Liver (tissue), 9 donors: ENCODE data around the gene CELSR1. TPM values are rescaled to one million over a fixed set of nuclear protein-coding genes. Genes with fewer than 3 reads are reported as not detected.

Experiments
- DNase-seq: peaks from one replicate; pipeline ENCODE4 v3.0.0-alpha.2; 2017; ENCODE audit warnings: low spot score
- H3K27ac ChIP-seq, 2 donors: one replicate each; pipeline ENCODE4 v1.7.0; 2013; ENCODE audit warnings: inconsistent platforms in 2 of 2, low read length in 2 of 2, control low read depth in 1 of 2, low read depth in 1 of 2, mild to moderate bottlenecking in 1 of 2
- H3K27me3 ChIP-seq, 4 donors: one replicate each; pipeline versions ENCODE4 v1.6.1 to v1.7.0; 2013; ENCODE audit warnings: low read length in 3 of 4, inconsistent platforms in 1 of 4, mild to moderate bottlenecking in 1 of 4, moderate library complexity in 1 of 4; ENCODE audit not compliant: control insufficient read depth in 4 of 4, insufficient read depth in 4 of 4
- H3K36me3 ChIP-seq, 4 donors: one replicate each; pipeline versions ENCODE4 v1.6.1 to v1.7.0; 2013; ENCODE audit warnings: low read length in 3 of 4, mild to moderate bottlenecking in 3 of 4, low read depth in 1 of 4, moderate library complexity in 1 of 4; ENCODE audit not compliant: control insufficient read depth in 4 of 4, insufficient read depth in 3 of 4
- H3K4me1 ChIP-seq, 4 donors: one replicate each; pipeline versions ENCODE4 v1.6.1 to v1.7.0; 2013; ENCODE audit warnings: low read length in 3 of 4, mild to moderate bottlenecking in 3 of 4, moderate library complexity in 1 of 4; ENCODE audit not compliant: control insufficient read depth in 4 of 4, insufficient read depth in 4 of 4
- H3K4me3 ChIP-seq, 3 donors: one replicate each; pipeline versions ENCODE4 v1.6.1 to v1.7.0; 2013; ENCODE audit warnings: low read length in 3 of 3, control low read depth in 1 of 3, low read depth in 1 of 3, mild to moderate bottlenecking in 1 of 3
- H3K9ac ChIP-seq, 2 donors: one replicate each; pipeline ENCODE4 v1.7.0; 2013; ENCODE audit warnings: low read length in 2 of 2, mild to moderate bottlenecking in 2 of 2, moderate library complexity in 2 of 2, control low read depth in 1 of 2, low read depth in 1 of 2
- H3K9me3 ChIP-seq, 4 donors: one replicate each; pipeline versions ENCODE4 v1.6.1 to v1.7.0; 2013; ENCODE audit warnings: low read length in 3 of 4; ENCODE audit not compliant: control insufficient read depth in 4 of 4
- CTCF ChIP-seq: fragments of 150-350 bp; IDR thresholded peaks from 2 replicates; pipeline ENCODE4 v1.5.1; 2017; ENCODE audit warnings: improper control_type of control experiment, low read depth, low read length; ENCODE audit not compliant: missing input control
- EGR1 ChIP-seq, 2 donors: IDR thresholded peaks; 2 replicates each; pipeline ENCODE4 v1.6.1; 2016 to 2018; ENCODE audit warnings: antibody characterized with exemption in 2 of 2, low read depth in 2 of 2
- FOXA1 ChIP-seq: IDR thresholded peaks from 2 replicates; pipeline ENCODE4 v1.6.1; 2016; ENCODE audit warnings: antibody characterized with exemption
- FOXA2 ChIP-seq: IDR thresholded peaks from 2 replicates; pipeline ENCODE4 v1.6.1; 2016; ENCODE audit warnings: antibody characterized with exemption
- GABPA ChIP-seq, 2 donors: IDR thresholded peaks in 1 of 2; conservative IDR thresholded peaks in 1 of 2; 2 replicates each; pipeline ENCODE4 v1.6.1; 2016; ENCODE audit warnings: antibody characterized with exemption in 2 of 2, mild to moderate bottlenecking in 1 of 2, moderate library complexity in 1 of 2
- HNF4A ChIP-seq, 2 donors: conservative IDR thresholded peaks; 2 replicates each; pipeline ENCODE4 v1.6.1; 2016; ENCODE audit warnings: antibody characterized with exemption in 2 of 2, mild to moderate bottlenecking in 2 of 2
- HNF4G ChIP-seq: IDR thresholded peaks from 2 replicates; pipeline ENCODE4 v1.6.1; 2016; ENCODE audit warnings: antibody characterized with exemption
- JUND ChIP-seq, 2 donors: IDR thresholded peaks; 2 replicates each; pipeline ENCODE4 v1.6.1; 2016; ENCODE audit warnings: antibody characterized with exemption in 2 of 2
- NR2F2 ChIP-seq: IDR thresholded peaks from 2 replicates; pipeline ENCODE4 v1.6.1; 2016; ENCODE audit warnings: antibody characterized with exemption
- RAD21 ChIP-seq, 2 donors: IDR thresholded peaks; 2 replicates each; pipeline ENCODE4 v1.6.1; 2016; ENCODE audit warnings: antibody characterized with exemption in 2 of 2, mild to moderate bottlenecking in 2 of 2
- RXRA ChIP-seq, 2 donors: IDR thresholded peaks; 2 replicates each; pipeline ENCODE4 v1.6.1; 2017 to 2018; ENCODE audit warnings: antibody characterized with exemption in 2 of 2, mild to moderate bottlenecking in 1 of 2
- SP1 ChIP-seq: IDR thresholded peaks from 2 replicates; pipeline ENCODE4 v1.6.1; 2018; ENCODE audit warnings: antibody characterized with exemption, mild to moderate bottlenecking
- TAF1 ChIP-seq: conservative IDR thresholded peaks from 2 replicates; pipeline ENCODE4 v1.6.1; 2016; ENCODE audit warnings: antibody characterized with exemption, mild to moderate bottlenecking
- YY1 ChIP-seq: IDR thresholded peaks from 2 replicates; pipeline ENCODE4 v1.6.1; 2016; ENCODE audit warnings: antibody characterized with exemption, mild to moderate bottlenecking
- WGBS: extraction: QIAGEN DNeasy Blood & Tissue Kit; methylation state at CpG from one replicate; pipeline ENCODE4 v1.1.7; 2013; 5-methylcytosine and 5-hydroxymethylcytosine counted together
- polyA plus RNA-seq, 2 donors: library from polyadenylated mRNA; stranded (reverse) in 1 of 2; unstranded in 1 of 2; fragments of 200-250 nt in 1 of 2; fragments of >200 nt in 1 of 2; fragmentation: Nextera tagmentation in 1 of 2; extraction: Ambion mirVana in 1 of 2; gene quantifications; one replicate each; pipeline versions ENCODE4 v1.2.1 to v1.2.3, GENCODE V29; 2013 to 2015
- total RNA-seq, 2 donors: library from RNA; depleted of rRNA; stranded (reverse); fragments of >200 nt; gene quantifications; one replicate each; pipeline ENCODE4 v1.2.3, GENCODE V29; 2014
- TF ChIP-seq, protein P1 (sequence below): IDR thresholded peaks from 2 replicates; pipeline ENCODE4 v1.6.1; 2016; ENCODE audit warnings: antibody characterized with exemption
- TF ChIP-seq, protein P2 (sequence below): IDR thresholded peaks from 2 replicates; pipeline ENCODE4 v1.6.1; 2016; ENCODE audit warnings: antibody characterized with exemption
- TF ChIP-seq, protein P3 (sequence below): IDR thresholded peaks from 2 replicates; pipeline ENCODE4 v1.6.1; 2016; ENCODE audit warnings: antibody characterized with exemption, mild to moderate bottlenecking
- donor health status: healthy.
- donor health status: healthy.
- donor health status: healthy.
- donor health status: healthy.
- donor health status: healthy.

The CELSR1 gene
- total and polyA plus RNA-seq, 4 donors: 0.37 to 1.6 (median 1.3) TPM

- no peaks in the 10 kb centered on the region for H3K36me3 ChIP-seq
- WGBS: 73% methylated on average over 10 of the region's 10 CpGs
- no peaks in the 10 kb centered on the region for H3K27me3 ChIP-seq
- H3K27ac ChIP-seq: peak overlapping the region; percentile 74 to 83
- no peak for DNase-seq
- peak overlapping the region in 2 of 3 donors; percentile 23 to 83 for H3K4me3 ChIP-seq
- H3K4me1 ChIP-seq: peaks cover 29 to 52% (median 42%) of the 10 kb centered on the region in 4 donors
- H3K9me3 ChIP-seq: peaks cover 0 to 6% (median 1%) of the 10 kb centered on the region in 4 donors
- no peak for TF ChIP-seq HNF4G
- TF ChIP-seq SP1: no peak
- no peak for TF ChIP-seq GABPA (IDR thresholded peaks at IDR 0.05 in 1 of 2, conservative IDR thresholded peaks at IDR 0.05 in 1 of 2)
- no peak for TF ChIP-seq NR2F2
- no peak for TF ChIP-seq YY1
- TF ChIP-seq FOXA2: no peak
- TF ChIP-seq RAD21 (IDR thresholded peaks at IDR 0.05): no peak
- TF ChIP-seq, protein P1, sequence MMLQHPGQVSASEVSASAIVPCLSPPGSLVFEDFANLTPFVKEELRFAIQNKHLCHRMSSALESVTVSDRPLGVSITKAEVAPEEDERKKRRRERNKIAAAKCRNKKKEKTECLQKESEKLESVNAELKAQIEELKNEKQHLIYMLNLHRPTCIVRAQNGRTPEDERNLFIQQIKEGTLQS: no peak
- TF ChIP-seq EGR1 (IDR thresholded peaks at IDR 0.05; ENCODE audit: low read depth in 2 of 2): no peak
- TF ChIP-seq HNF4A (conservative IDR thresholded peaks at IDR 0.05): no peak
- no peak for TF ChIP-seq JUND (IDR thresholded peaks at IDR 0.05)
- no peak for TF ChIP-seq CTCF
- no peak for TF ChIP-seq FOXA1
- no peak for TF ChIP-seq RXRA (IDR thresholded peaks at IDR 0.05)
- H3K9ac ChIP-seq: peak overlapping the region in 1 of 2 donors; percentile 25
Measured at GRCh38 chr22:46575911-46576555, 38.6 kb upstream of the CELSR1 start.

GRCh38 chr22:46574993-46575910 is 37.8 kb upstream of the CELSR1 start:
- H3K4me3 ChIP-seq: no peak overlapping the region

More at GRCh38 chr22:46574993-46575910, 37.8 kb upstream of the CELSR1 start:
- peaks cover 26 to 48% (median 38%) of the 10 kb centered on the region in 4 donors for H3K4me1 ChIP-seq
- H3K9me3 ChIP-seq: peaks cover 0 to 6% (median 1%) of the 10 kb centered on the region in 4 donors
- TF ChIP-seq RXRA (IDR thresholded peaks at IDR 0.05) (peak; percentile 51 to 75), FOXA2 (peak; percentile 53), YY1 (peak; percentile 82), CTCF (peak; percentile 5), FOXA1 (peak; percentile 54), RAD21 (IDR thresholded peaks at IDR 0.05) (peak in 1 of 2 donors; percentile 40), HNF4A (conservative IDR thresholded peaks at IDR 0.05) (peak; percentile 69 to 85), TAF1 (no peak), EGR1 (IDR thresholded peaks at IDR 0.05; ENCODE audit: low read depth in 2 of 2) (no peak), HNF4G (peak; percentile 22), SP1 (peak; percentile 50), JUND (IDR thresholded peaks at IDR 0.05) (peak; percentile 89 to 98)
- TF ChIP-seq, protein P2, sequence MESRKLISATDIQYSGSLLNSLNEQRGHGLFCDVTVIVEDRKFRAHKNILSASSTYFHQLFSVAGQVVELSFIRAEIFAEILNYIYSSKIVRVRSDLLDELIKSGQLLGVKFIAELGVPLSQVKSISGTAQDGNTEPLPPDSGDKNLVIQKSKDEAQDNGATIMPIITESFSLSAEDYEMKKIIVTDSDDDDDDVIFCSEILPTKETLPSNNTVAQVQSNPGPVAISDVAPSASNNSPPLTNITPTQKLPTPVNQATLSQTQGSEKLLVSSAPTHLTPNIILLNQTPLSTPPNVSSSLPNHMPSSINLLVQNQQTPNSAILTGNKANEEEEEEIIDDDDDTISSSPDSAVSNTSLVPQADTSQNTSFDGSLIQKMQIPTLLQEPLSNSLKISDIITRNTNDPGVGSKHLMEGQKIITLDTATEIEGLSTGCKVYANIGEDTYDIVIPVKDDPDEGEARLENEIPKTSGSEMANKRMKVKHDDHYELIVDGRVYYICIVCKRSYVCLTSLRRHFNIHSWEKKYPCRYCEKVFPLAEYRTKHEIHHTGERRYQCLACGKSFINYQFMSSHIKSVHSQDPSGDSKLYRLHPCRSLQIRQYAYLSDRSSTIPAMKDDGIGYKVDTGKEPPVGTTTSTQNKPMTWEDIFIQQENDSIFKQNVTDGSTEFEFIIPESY: no peak
- TF ChIP-seq, protein P3, sequence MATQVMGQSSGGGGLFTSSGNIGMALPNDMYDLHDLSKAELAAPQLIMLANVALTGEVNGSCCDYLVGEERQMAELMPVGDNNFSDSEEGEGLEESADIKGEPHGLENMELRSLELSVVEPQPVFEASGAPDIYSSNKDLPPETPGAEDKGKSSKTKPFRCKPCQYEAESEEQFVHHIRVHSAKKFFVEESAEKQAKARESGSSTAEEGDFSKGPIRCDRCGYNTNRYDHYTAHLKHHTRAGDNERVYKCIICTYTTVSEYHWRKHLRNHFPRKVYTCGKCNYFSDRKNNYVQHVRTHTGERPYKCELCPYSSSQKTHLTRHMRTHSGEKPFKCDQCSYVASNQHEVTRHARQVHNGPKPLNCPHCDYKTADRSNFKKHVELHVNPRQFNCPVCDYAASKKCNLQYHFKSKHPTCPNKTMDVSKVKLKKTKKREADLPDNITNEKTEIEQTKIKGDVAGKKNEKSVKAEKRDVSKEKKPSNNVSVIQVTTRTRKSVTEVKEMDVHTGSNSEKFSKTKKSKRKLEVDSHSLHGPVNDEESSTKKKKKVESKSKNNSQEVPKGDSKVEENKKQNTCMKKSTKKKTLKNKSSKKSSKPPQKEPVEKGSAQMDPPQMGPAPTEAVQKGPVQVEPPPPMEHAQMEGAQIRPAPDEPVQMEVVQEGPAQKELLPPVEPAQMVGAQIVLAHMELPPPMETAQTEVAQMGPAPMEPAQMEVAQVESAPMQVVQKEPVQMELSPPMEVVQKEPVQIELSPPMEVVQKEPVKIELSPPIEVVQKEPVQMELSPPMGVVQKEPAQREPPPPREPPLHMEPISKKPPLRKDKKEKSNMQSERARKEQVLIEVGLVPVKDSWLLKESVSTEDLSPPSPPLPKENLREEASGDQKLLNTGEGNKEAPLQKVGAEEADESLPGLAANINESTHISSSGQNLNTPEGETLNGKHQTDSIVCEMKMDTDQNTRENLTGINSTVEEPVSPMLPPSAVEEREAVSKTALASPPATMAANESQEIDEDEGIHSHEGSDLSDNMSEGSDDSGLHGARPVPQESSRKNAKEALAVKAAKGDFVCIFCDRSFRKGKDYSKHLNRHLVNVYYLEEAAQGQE: peak; percentile 75
- TF ChIP-seq, protein P1: peak; percentile 71
- H3K9ac ChIP-seq: peak overlapping the region; percentile 25 to 57
- H3K27me3 ChIP-seq: no peaks in the 10 kb centered on the region
- no peak for DNase-seq
- peak overlapping the region; percentile 74 to 83 for H3K27ac ChIP-seq
- WGBS: 65% methylated on average over 19 of the region's 19 CpGs
- no peaks in the 10 kb centered on the region for H3K36me3 ChIP-seq
